DND-41 (cell line): Measurements from ENCODE around the gene COTL1.

Experiments
- ATAC-seq: fragments of 200-7000 bp; cut with Tn5 transposase; 3 replicates; pipeline ENCODE4 v1.9.1; 2021; ENCODE audit warnings: low read depth; ENCODE audit not compliant: insufficient read depth
- DNase-seq: peaks from one replicate; pipeline ENCODE4 v3.0.0-alpha.2; 2020
- H2AFZ ChIP-seq: 2 replicates; pipeline ENCODE4 v1.6.0; 2012; ENCODE audit warnings: low read depth, low read length
- H3K27ac ChIP-seq: 2 replicates; pipeline ENCODE4 v1.5.1; 2012; ENCODE audit warnings: low read length, inconsistent platforms
- H3K27me3 ChIP-seq: fragments of 200-600 bp; sonication (generic); 2 replicates; pipeline ENCODE4 v1.6.0; 2012; ENCODE audit warnings: low read length, mild to moderate bottlenecking, inconsistent platforms; ENCODE audit not compliant: insufficient read depth, poor library complexity
- H3K36me3 ChIP-seq: 2 replicates; pipeline ENCODE4 v1.5.1; 2012; ENCODE audit warnings: low read length, inconsistent platforms; ENCODE audit not compliant: insufficient read depth
- H3K4me1 ChIP-seq: 2 replicates; pipeline ENCODE4 v1.5.1; 2012; ENCODE audit warnings: mild to moderate bottlenecking, low read length; ENCODE audit not compliant: insufficient read depth
- H3K4me2 ChIP-seq: 2 replicates; pipeline ENCODE4 v1.6.0; 2012; ENCODE audit warnings: mild to moderate bottlenecking, moderate library complexity, low read length, inconsistent platforms; ENCODE audit not compliant: insufficient read depth
- H3K4me3 ChIP-seq, 2 experiments: fragments of 200-600 bp in 1 of 2; shearing (Covaris generic) in 1 of 2; 2 replicates each; pipeline ENCODE4 v1.5.1; 2012 to 2016; ENCODE audit warnings: inconsistent platforms in 2 of 2, low read length in 2 of 2, mild to moderate bottlenecking in 2 of 2, low read depth in 1 of 2, moderate library complexity in 1 of 2
- H3K79me2 ChIP-seq: 2 replicates; pipeline ENCODE4 v1.6.0; 2012; ENCODE audit warnings: low read length, inconsistent platforms; ENCODE audit not compliant: insufficient read depth
- H3K9ac ChIP-seq: 2 replicates; pipeline ENCODE4 v1.6.0; 2012; ENCODE audit warnings: low read depth, mild to moderate bottlenecking, inconsistent platforms, low read length, moderate library complexity
- H3K9me3 ChIP-seq: 2 replicates; pipeline ENCODE4 v1.5.1; 2012; ENCODE audit warnings: low read length, moderate library complexity, mild to moderate bottlenecking, inconsistent platforms; ENCODE audit not compliant: insufficient read depth, severe bottlenecking
- H4K20me1 ChIP-seq: 2 replicates; pipeline ENCODE4 v1.6.0; 2012; ENCODE audit warnings: low read length; ENCODE audit not compliant: insufficient read depth
- CTCF ChIP-seq: IDR thresholded peaks from 2 replicates; pipeline ENCODE4 v1.5.1; 2012; ENCODE audit warnings: borderline replicate concordance, low read length, moderate library complexity, mild to moderate bottlenecking; ENCODE audit not compliant: poor library complexity, severe bottlenecking; ENCODE audit errors: extremely low read depth
- EZH2 ChIP-seq: IDR thresholded peaks from 3 replicates; pipeline ENCODE4 v1.6.1; 2012; ENCODE audit warnings: borderline replicate concordance, low read depth, mild to moderate bottlenecking, moderate library complexity, low read length, inconsistent platforms; ENCODE audit not compliant: severe bottlenecking

The COTL1 gene

DNA sequence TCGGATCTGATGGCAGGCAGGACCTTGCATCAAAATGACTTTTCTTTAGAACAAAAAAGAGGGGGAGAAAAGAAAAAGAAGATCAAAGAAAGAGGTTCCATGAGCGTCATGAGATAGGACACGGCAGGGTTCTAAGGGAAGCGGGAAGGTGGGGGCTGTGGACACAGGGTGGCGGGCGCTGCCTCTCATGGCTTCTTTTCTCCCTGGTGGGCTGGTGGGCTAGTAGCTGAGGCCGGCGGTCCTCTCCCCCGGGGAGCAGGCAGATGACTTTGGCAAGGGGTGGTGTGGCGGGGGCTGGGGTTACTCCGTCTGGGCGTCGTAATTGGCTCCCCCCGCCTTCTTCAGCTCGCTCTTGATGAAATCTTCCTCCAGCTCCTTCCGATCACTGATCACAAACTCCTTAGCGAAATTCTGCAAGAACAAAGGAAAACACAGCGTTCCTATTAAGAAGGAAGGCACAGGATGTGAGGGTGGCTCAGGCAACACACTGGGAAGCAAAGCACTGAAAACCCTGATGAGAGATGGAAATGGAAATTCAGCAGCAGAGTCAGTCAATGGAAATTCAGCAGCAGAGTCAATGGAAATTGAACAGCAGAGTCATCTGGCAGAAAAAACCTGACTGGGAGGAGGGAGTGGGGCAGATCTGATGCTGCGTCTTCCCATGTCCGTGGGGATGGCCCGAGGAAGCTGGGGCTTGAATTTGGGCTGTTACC lies 51.2 kb downstream of the COTL1 start:
- no peaks in the 10 kb centered on the region for H3K9me3 ChIP-seq
- H3K27ac ChIP-seq = no peak overlapping the region
- H4K20me1 ChIP-seq = no peaks in the 10 kb centered on the region
- no peak overlapping the region for H3K9ac ChIP-seq
- no peak overlapping the region for H3K4me3 ChIP-seq
- ATAC-seq = no peak
- no peak overlapping the region for H2AFZ ChIP-seq
- TF ChIP-seq CTCF = no peak
- TF ChIP-seq EZH2 = no peak
- no peaks in the 10 kb centered on the region for H3K4me1 ChIP-seq
- no peak overlapping the region for H3K4me2 ChIP-seq
- H3K36me3 ChIP-seq = no peaks in the 10 kb centered on the region
- no peaks in the 10 kb centered on the region for H3K27me3 ChIP-seq
- no peaks in the 10 kb centered on the region for H3K79me2 ChIP-seq
- no peak for DNase-seq

DNA sequence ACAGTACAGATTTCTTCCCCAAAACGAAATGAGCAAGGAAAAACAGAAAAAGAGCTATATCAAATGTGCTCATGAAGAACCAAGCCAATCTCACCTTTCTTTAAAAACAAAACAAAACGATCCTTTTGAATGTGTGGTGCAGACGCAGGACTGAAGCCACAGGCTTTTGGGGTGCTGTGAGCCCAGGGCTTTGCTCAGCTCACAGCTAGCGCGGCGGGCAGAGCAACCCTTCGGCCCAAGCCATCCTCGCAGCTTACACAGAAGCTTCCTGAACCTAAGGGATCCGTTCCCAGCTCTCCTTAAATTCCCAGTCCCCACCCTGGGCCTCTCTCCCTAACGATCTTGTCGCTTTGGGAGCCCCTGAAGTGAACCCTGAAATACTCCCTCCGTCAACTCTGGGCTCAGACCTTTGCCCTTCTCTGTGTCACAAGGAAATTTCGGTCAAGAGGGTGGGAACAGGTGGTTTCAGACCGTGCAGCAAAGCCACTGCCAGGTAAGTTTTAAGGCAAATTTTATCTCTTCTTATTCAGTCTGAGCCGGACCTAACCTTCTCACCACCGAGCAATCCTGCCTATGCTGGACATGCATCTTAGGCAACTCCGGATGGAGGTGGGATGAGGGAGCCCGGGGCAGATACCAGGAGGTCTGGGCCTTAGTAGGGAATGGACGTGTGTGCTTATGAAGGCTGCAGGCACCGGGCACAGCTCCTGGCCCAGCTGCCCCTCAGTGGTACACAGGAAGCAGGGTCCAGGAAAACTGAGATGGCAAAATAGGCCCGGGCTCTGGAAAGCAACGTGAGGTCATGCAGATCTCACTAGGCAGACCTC lies 52.0 kb downstream of the COTL1 start:
- Histone ChIP-seq H3K27me3 (peaks cover 2% of the 10 kb centered on the region), H3K4me2 (no peak overlapping the region), H3K4me3 (no peak overlapping the region), H3K79me2 (no peaks in the 10 kb centered on the region), H3K9ac (no peak overlapping the region), H3K4me1 (no peaks in the 10 kb centered on the region), H3K27ac (no peak overlapping the region), H2AFZ (no peak overlapping the region), H3K9me3 (no peaks in the 10 kb centered on the region), H4K20me1 (no peaks in the 10 kb centered on the region), H3K36me3 (no peaks in the 10 kb centered on the region)
- no peak for TF ChIP-seq EZH2
- DNase-seq (no peak), ATAC-seq (no peak)

DNA sequence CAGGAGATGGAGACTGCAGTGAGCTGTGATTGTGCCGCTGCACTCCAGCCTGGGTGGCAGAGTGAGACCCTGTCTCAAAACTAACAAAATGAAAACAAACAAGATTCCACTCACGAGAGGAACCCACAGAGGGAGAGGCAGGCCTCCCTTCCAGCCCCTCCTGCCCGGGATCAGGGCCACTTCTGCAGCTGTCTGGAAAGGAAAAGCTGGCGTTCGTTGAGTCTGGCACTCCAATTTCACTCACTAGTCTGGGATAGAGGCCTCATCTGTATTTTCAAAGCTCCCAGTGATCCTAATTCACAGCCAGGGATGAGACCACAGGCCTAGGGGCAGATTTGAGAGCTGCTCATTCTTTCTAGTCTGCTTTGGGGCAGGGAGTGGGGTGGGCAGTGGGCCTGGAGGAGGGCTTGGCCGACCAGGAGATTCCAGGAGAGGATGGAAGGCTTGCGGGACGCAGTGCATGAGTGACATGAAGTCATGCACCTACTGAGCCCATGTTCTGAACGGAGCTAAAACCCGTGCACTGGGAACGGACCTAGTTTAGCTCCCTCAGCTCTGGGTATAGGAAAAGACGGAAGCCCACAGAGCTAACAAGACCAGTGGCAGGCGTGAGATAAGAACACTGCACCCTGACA lies 54.0 kb downstream of the COTL1 start:
- H3K4me1 ChIP-seq = no peaks in the 10 kb centered on the region
- no peaks in the 10 kb centered on the region for H3K79me2 ChIP-seq
- no peaks in the 10 kb centered on the region for H3K36me3 ChIP-seq
- H3K4me3 ChIP-seq = no peak overlapping the region
- H3K4me2 ChIP-seq = no peak overlapping the region
- TF ChIP-seq EZH2 (no peak), CTCF (no peak)
- no peak overlapping the region for H3K9ac ChIP-seq
- DNase-seq (no peak), ATAC-seq (no peak)
- H3K27ac ChIP-seq = no peak overlapping the region
- H4K20me1 ChIP-seq = no peaks in the 10 kb centered on the region; the same call in 1 of the 2 replicates
- no peak overlapping the region for H2AFZ ChIP-seq
- peaks cover 2% of the 10 kb centered on the region for H3K27me3 ChIP-seq
- H3K9me3 ChIP-seq = no peaks in the 10 kb centered on the region
